ENCODE results near the gene GBP2. TPM values are rescaled to one million over a fixed set of nuclear protein-coding genes. Genes with fewer than 3 reads are reported as not detected.

The GBP2 gene
- 100 to 1,000 TPM; 103 to 169 (median 147) TPM for total RNA-seq

- Histone ChIP-seq H3K4me3 (peak within 1 kb of the TSS; percentile 63 to 75 (median 64)), H3K27ac (replicated peaks in 1 of 4) (peak within 1 kb of the TSS; percentile 82 to 90 (median 86)), H3K4me1 (peaks cover 17 to 70% (median 68%) of the 10 kb centered on the region in 4 donors), H3K36me3 (peaks cover 0 to 9% (median 7%) of the 10 kb centered on the region in 4 donors), H3K27me3 (no peaks in the 10 kb centered on the region), H3K9me3 (no peaks in the 10 kb centered on the region)
- intact Hi-C loops (cut with DNase I): no loop called here
- DNase-seq (ENCODE audit: extremely low spot score): no peak
- WGBS: 0% methylated on average over 6 of the region's 6 CpGs
- TF ChIP-seq POLR2AphosphoS5 (IDR thresholded peaks at IDR 0.05): peak; percentile 72 to 87
- no peak for TF ChIP-seq POLR2A (IDR thresholded peaks at IDR 0.05; ENCODE audit: low read depth)
These were observed at the start of gene GBP2 for GRCh38 chr1:89125913-89126580. Gene GBP2, minus strand, starts transcription at chr1:89126114. Its CDS starts 4,148 bp downstream, at chr1:89121966.

- DNase-seq (ENCODE audit: extremely low spot score): no peak
These were observed 48.6 kb upstream of the GBP2 start for GRCh38 chr1:89174491-89174890.

GRCh38 chr1:89172468-89173143 is 46.7 kb upstream of the GBP2 start:
- no peak overlapping the region for H3K4me3 ChIP-seq
- intact Hi-C loops (cut with DNase I): no loop called here
- H3K4me1 ChIP-seq: no peaks in the 10 kb centered on the region
- WGBS: 94% methylated on average over 4 of the region's 4 CpGs
- no peak overlapping the region for H3K27ac ChIP-seq (replicated peaks in 1 of 4)
- H3K36me3 ChIP-seq: no peaks in the 10 kb centered on the region
- TF ChIP-seq POLR2AphosphoS5 (IDR thresholded peaks at IDR 0.05): no peak
- TF ChIP-seq CTCF (IDR thresholded peaks at IDR 0.05): no peak
- TF ChIP-seq POLR2A (IDR thresholded peaks at IDR 0.05; ENCODE audit: low read depth): no peak
- no peak for TF ChIP-seq EP300 (IDR thresholded peaks at IDR 0.05)
- no peak for DNase-seq (ENCODE audit: extremely low spot score)
- H3K9me3 ChIP-seq: no peaks in the 10 kb centered on the region
- no peaks in the 10 kb centered on the region for H3K27me3 ChIP-seq

More at GRCh38 chr1:89174491-89174890, 48.6 kb upstream of the GBP2 start:
- 94% methylated on average over 3 of the region's 3 CpGs for WGBS
- TF ChIP-seq POLR2AphosphoS5 (IDR thresholded peaks at IDR 0.05) (no peak), CTCF (IDR thresholded peaks at IDR 0.05) (no peak), POLR2A (IDR thresholded peaks at IDR 0.05; ENCODE audit: low read depth) (no peak), EP300 (IDR thresholded peaks at IDR 0.05) (no peak)
- Histone ChIP-seq H3K27ac (replicated peaks in 1 of 4) (no peak overlapping the region), H3K4me1 (no peaks in the 10 kb centered on the region), H3K27me3 (no peaks in the 10 kb centered on the region), H3K9me3 (no peaks in the 10 kb centered on the region), H3K4me3 (no peak overlapping the region), H3K36me3 (no peaks in the 10 kb centered on the region)
- intact Hi-C loops (cut with DNase I): no loop called here

- no peak overlapping the region for H3K27ac ChIP-seq (replicated peaks in 1 of 4)
- TF ChIP-seq POLR2A (IDR thresholded peaks at IDR 0.05; ENCODE audit: low read depth) (no peak), CTCF (IDR thresholded peaks at IDR 0.05) (no peak), EP300 (IDR thresholded peaks at IDR 0.05) (no peak), POLR2AphosphoS5 (IDR thresholded peaks at IDR 0.05) (no peak)
- H3K4me1 ChIP-seq: no peaks in the 10 kb centered on the region
- no peaks in the 10 kb centered on the region for H3K9me3 ChIP-seq
- H3K36me3 ChIP-seq: no peaks in the 10 kb centered on the region
- DNase-seq (ENCODE audit: extremely low spot score): no peak
- H3K27me3 ChIP-seq: no peaks in the 10 kb centered on the region
- no peak overlapping the region for H3K4me3 ChIP-seq
- intact Hi-C loops (cut with DNase I): no loop called here
These were observed 45.1 kb upstream of the GBP2 start for GRCh38 chr1:89171067-89171438.

GRCh38 chr1:89170170-89171066 is 44.5 kb upstream of the GBP2 start:
- WGBS: 89% methylated on average over 4 of the region's 4 CpGs
- TF ChIP-seq EP300 (IDR thresholded peaks at IDR 0.05) (no peak), CTCF (IDR thresholded peaks at IDR 0.05) (no peak), POLR2AphosphoS5 (IDR thresholded peaks at IDR 0.05) (no peak), POLR2A (IDR thresholded peaks at IDR 0.05; ENCODE audit: low read depth) (no peak)
- no peak for DNase-seq (ENCODE audit: extremely low spot score)
- H3K4me1 ChIP-seq: no peaks in the 10 kb centered on the region
- no peak overlapping the region for H3K4me3 ChIP-seq
- no peak overlapping the region for H3K27ac ChIP-seq (replicated peaks in 1 of 4)
- H3K27me3 ChIP-seq: no peaks in the 10 kb centered on the region
- no peaks in the 10 kb centered on the region for H3K36me3 ChIP-seq
- intact Hi-C loops (cut with DNase I): no loop called here
- H3K9me3 ChIP-seq: no peaks in the 10 kb centered on the region

All from esophagus muscularis mucosa (tissue), 4 donors.